HCT116 (cell line): ENCODE data around the gene GABRA5. TPM values are rescaled to one million over a fixed set of nuclear protein-coding genes. Genes with fewer than 3 reads are reported as not detected.
A peak's percentile ranks its signal among the peaks of the same experiment; 100 is the strongest.

ENCODE experiments used
- ATAC-seq: fragments of 200-7000 bp; cut with Tn5 transposase; 2 replicates; pipeline ENCODE4 v1.9.1; 2020; ENCODE audit warnings: mild to moderate bottlenecking, moderate library complexity
- BruUV-seq: library from RNA; stranded (reverse); fragments of 400-500 nt; replicated peaks from 2 replicates; lab custom pipeline; 2021; lab: Mats Ljungman, UMichigan
- CTCF ChIA-PET: fragments of 300-600 bp; sonication (Branson Sonifier 250); formaldehyde crosslinking; loops from one replicate; lab custom pipeline; 2021; ENCODE audit warnings: antibody characterized with exemption; lab: Charles Lee
- POLR2A ChIA-PET: fragments of 300-600, 350-600 bp; sonication (Branson Sonifier 250); formaldehyde crosslinking; loops from one replicate; lab custom pipeline; 2021; ENCODE audit warnings: antibody characterized with exemption; lab: Charles Lee
- RAD21 ChIA-PET, 2 experiments: fragments of 300-600 bp; sonication (Branson Sonifier 250); formaldehyde crosslinking; loops; one replicate each; lab custom pipeline; 2023; ENCODE audit warnings: low total read pairs in 2 of 2; ENCODE audit not compliant: uncharacterized antibody in 2 of 2, unreplicated experiment in 2 of 2, low non-redundant PET in 1 of 2; lab: Charles Lee
- DNase-seq: peaks from one replicate; pipeline ENCODE4 v3.0.0-alpha.2; 2010; ENCODE audit warnings: low read depth, low spot score
- H2AFZ ChIP-seq: fragments of 200-600 bp; shearing (Covaris generic), sonication (generic); 2 replicates; pipeline ENCODE4 v1.6.1; 2017; ENCODE audit warnings: low read depth, mixed run types, mixed read lengths, antibody characterized with exemption, low read length; ENCODE audit not compliant: poor library complexity, severe bottlenecking
- H3K27ac ChIP-seq: 2 replicates; pipeline ENCODE4 v1.5.1; 2012; ENCODE audit warnings: low read depth, low read length
- H3K27me3 ChIP-seq: fragments of 200-600 bp; sonication (generic); 2 replicates; pipeline ENCODE4 v1.6.1; 2016; ENCODE audit warnings: mixed run types, low read length, mixed read lengths; ENCODE audit not compliant: insufficient read depth
- H3K36me3 ChIP-seq, 2 experiments: fragments of 200-500 bp in 1 of 2; fragments of 200-600 bp in 1 of 2; sonication (Bioruptor generic) in 1 of 2; sonication (generic) in 1 of 2; 2 replicates each; pipeline versions ENCODE4 v1.5.1 to v1.6.1; 2014 to 2016; ENCODE audit warnings: low read length in 2 of 2, inconsistent platforms in 1 of 2, mixed read lengths in 1 of 2, mixed run types in 1 of 2; ENCODE audit not compliant: insufficient read depth in 2 of 2, control insufficient read depth in 1 of 2
- H3K4me1 ChIP-seq, 2 experiments: fragments of 200-600 bp in 1 of 2; sonication (generic) in 1 of 2; 2 replicates each; pipeline versions ENCODE4 v1.5.1 to v1.6.1; 2012 to 2017; ENCODE audit warnings: low read length in 2 of 2, inconsistent platforms in 1 of 2, mild to moderate bottlenecking in 1 of 2, mixed read lengths in 1 of 2, mixed run types in 1 of 2, moderate library complexity in 1 of 2; ENCODE audit not compliant: insufficient read depth in 2 of 2, control insufficient read depth in 1 of 2
- H3K4me2 ChIP-seq: fragments of 200-600 bp; sonication (generic); 2 replicates; pipeline ENCODE4 v1.6.1; 2017; ENCODE audit warnings: mixed run types, low read length, mixed read lengths
- H3K4me3 ChIP-seq, 2 experiments: fragments of 200-600 bp in 1 of 2; sonication (generic) in 1 of 2; replicated peaks in 1 of 2; 2 replicates each; pipeline ENCODE4 v1.5.1; 2011 to 2016; ENCODE audit warnings: low read length in 2 of 2, control low read depth in 1 of 2, low read depth in 1 of 2, mild to moderate bottlenecking in 1 of 2, mixed read lengths in 1 of 2, mixed run types in 1 of 2
- H3K79me2 ChIP-seq: fragments of 200-600 bp; sonication (generic); 2 replicates; pipeline ENCODE4 v1.6.1; 2017; ENCODE audit warnings: mild to moderate bottlenecking, mixed run types, low read length, moderate library complexity, mixed read lengths; ENCODE audit not compliant: insufficient read depth
- H3K9ac ChIP-seq: fragments of 200-600 bp; sonication (generic); 2 replicates; pipeline ENCODE4 v1.6.1; 2016; ENCODE audit warnings: low read length, mixed read lengths
- H3K9me2 ChIP-seq: fragments of 200-600 bp; sonication (generic), shearing (Covaris generic); 2 replicates; pipeline ENCODE4 v1.6.1; 2017; ENCODE audit warnings: mixed run types, mild to moderate bottlenecking, moderate library complexity; ENCODE audit not compliant: insufficient read depth
- H3K9me3 ChIP-seq, 2 experiments: fragments of 200-500 bp in 1 of 2; fragments of 200-600 bp in 1 of 2; sonication (Bioruptor generic) in 1 of 2; sonication (generic) in 1 of 2; 2 replicates each; pipeline ENCODE4 v1.6.1; 2014 to 2017; ENCODE audit warnings: low read length in 2 of 2, mixed read lengths in 2 of 2, inconsistent platforms in 1 of 2, low read depth in 1 of 2, mild to moderate bottlenecking in 1 of 2, mixed run types in 1 of 2, moderate library complexity in 1 of 2; ENCODE audit not compliant: control insufficient read depth in 1 of 2, insufficient read depth in 1 of 2
- H4K20me1 ChIP-seq: fragments of 200-600 bp; sonication (generic), shearing (Covaris generic); 2 replicates; pipeline ENCODE4 v1.6.1; 2017; ENCODE audit warnings: mixed run types, mild to moderate bottlenecking, moderate library complexity; ENCODE audit not compliant: insufficient read depth
- CTCF ChIP-seq, 3 experiments: fragments of 200-600 bp in 1 of 3; sonication (generic) in 1 of 3; IDR thresholded peaks in 2 of 3; conservative IDR thresholded peaks in 1 of 3; 2 replicates each; pipeline ENCODE4 v1.5.1; 2012 to 2017; ENCODE audit warnings: low read depth in 2 of 3, low read length in 2 of 3, antibody characterized with exemption in 1 of 3, borderline replicate concordance in 1 of 3, control low read depth in 1 of 3, mild to moderate bottlenecking in 1 of 3, mixed read lengths in 1 of 3, mixed run types in 1 of 3, moderate library complexity in 1 of 3; ENCODE audit not compliant: insufficient read depth in 1 of 3
- EGR1 ChIP-seq: IDR thresholded peaks from 2 replicates; pipeline ENCODE4 v1.6.1; 2012; ENCODE audit warnings: low read depth
- JUND ChIP-seq: IDR thresholded peaks from 2 replicates; pipeline ENCODE4 v1.6.1; 2012
- MAX ChIP-seq: IDR thresholded peaks from 2 replicates; pipeline ENCODE4 v1.6.1; 2012
- POLR2AphosphoS5 ChIP-seq: IDR thresholded peaks from 2 replicates; pipeline ENCODE4 v1.6.1; 2011; ENCODE audit warnings: mild to moderate bottlenecking, low read depth, low read length, moderate library complexity
- RAD21 ChIP-seq: IDR thresholded peaks from 2 replicates; pipeline ENCODE4 v1.6.1; 2012; ENCODE audit warnings: low read depth, mild to moderate bottlenecking
- ZNF274 ChIP-seq: fragments of 200-500 bp; sonication (Bioruptor generic); IDR thresholded peaks from 2 replicates; pipeline ENCODE4 v1.6.1; 2014; ENCODE audit warnings: mild to moderate bottlenecking, low read depth, low read length, inconsistent platforms
- intact Hi-C: fragments of 100-400 bp; cut with micrococcal nuclease; formaldehyde crosslinking; loops from 2 replicates; pipeline ENCODE4 v1.10.0; 2022
- total RNA-seq: library from RNA; stranded (reverse); gene quantifications from one replicate; pipeline ENCODE4 v1.2.1, GENCODE V29; 2021; ENCODE audit not compliant: unreplicated experiment

Gene GABRA5
- total RNA-seq, 1 experiment from 2014 or later, result not detected

GRCh38 chr15:26891448-26892181 lies 24.8 kb downstream of the GABRA5 start:
- intact Hi-C loops, result loop anchor here (5.0 kb wide), 1 partner anchor 126 kb away; no protein-coding TSS in a partner anchor
- no peak for TF ChIP-seq POLR2AphosphoS5
- TF ChIP-seq JUND, result no peak
- TF ChIP-seq CTCF (IDR thresholded peaks at IDR 0.05 in 2 of 3, conservative IDR thresholded peaks at IDR 0.05 in 1 of 3; ENCODE audit: borderline replicate concordance in 1 of 3, insufficient read depth in 1 of 3, low read depth in 2 of 3, low read length in 2 of 3), result peak in 2 of 3 experiments; percentile 20 to 36; a peak in 1 of 6 replicates
- no peak for TF ChIP-seq ZNF274
- TF ChIP-seq EGR1, result no peak
- TF ChIP-seq RAD21, result peak; percentile 24; the same call in 1 of the 2 replicates
- H3K4me2 ChIP-seq, result no peak overlapping the region
- no peaks in the 10 kb centered on the region for H3K79me2 ChIP-seq
- ChIA-PET RAD21 (no interaction called here), CTCF (interaction anchor here (0.8 kb wide), 1 partner anchor 1235 kb away, joined by 3 read pairs; no protein-coding TSS in a partner anchor), POLR2A (no interaction called here)
- BruUV-seq, result no TSS peak
- H2AFZ ChIP-seq, result no peak overlapping the region
- H3K27ac ChIP-seq, result no peak overlapping the region
- no peaks in the 10 kb centered on the region for H3K36me3 ChIP-seq
- H4K20me1 ChIP-seq, result no peaks in the 10 kb centered on the region
- H3K27me3 ChIP-seq, result no peaks in the 10 kb centered on the region
- H3K4me1 ChIP-seq, result no peaks in the 10 kb centered on the region
- H3K9ac ChIP-seq, result no peak overlapping the region
- DNase-seq, result no peak
- no peak overlapping the region for H3K4me3 ChIP-seq
- no peak for ATAC-seq
- no peaks in the 10 kb centered on the region for H3K9me2 ChIP-seq
- H3K9me3 ChIP-seq, result peaks cover 8 to 24% of the 10 kb centered on the region in 2 experiments; a peak in 2 of 4 replicates

- Histone ChIP-seq H3K9ac (no peak overlapping the region), H3K27me3 (no peaks in the 10 kb centered on the region), H3K4me1 (no peaks in the 10 kb centered on the region), H3K4me2 (no peak overlapping the region), H2AFZ (no peak overlapping the region), H3K9me2 (no peaks in the 10 kb centered on the region), H3K9me3 (peaks cover 8 to 27% of the 10 kb centered on the region in 2 experiments; a peak in 2 of 4 replicates), H4K20me1 (no peaks in the 10 kb centered on the region), H3K4me3 (no peak overlapping the region), H3K79me2 (no peaks in the 10 kb centered on the region), H3K27ac (no peak overlapping the region), H3K36me3 (no peaks in the 10 kb centered on the region)
- ATAC-seq, result no peak
- no peak for DNase-seq
- no peak for TF ChIP-seq MAX
- CTCF ChIA-PET, result no interaction called here
- POLR2A ChIA-PET, result no interaction called here
- no TSS peak for BruUV-seq
- intact Hi-C loops, result loop anchor here (5.0 kb wide), 1 partner anchor 125 kb away; no protein-coding TSS in a partner anchor
- RAD21 ChIA-PET, result no interaction called here
These were observed 25.3 kb downstream of the GABRA5 start for GRCh38 chr15:26892182-26892518.
